GM19035 (cell line): ENCODE measurements around the gene OSGEPL1.
"Not testable (repeated sequence)": the region's sequence is repeated elsewhere in the genome, so short reads cannot be mapped to it uniquely, and the experiment has no call there.

Experiments
- ATAC-seq: cut with Tn5 transposase; IDR thresholded peaks from one replicate; pipeline ENCODE4 v1.9.1; 2021; ENCODE audit not compliant: unreplicated experiment

Gene OSGEPL1

DNA sequence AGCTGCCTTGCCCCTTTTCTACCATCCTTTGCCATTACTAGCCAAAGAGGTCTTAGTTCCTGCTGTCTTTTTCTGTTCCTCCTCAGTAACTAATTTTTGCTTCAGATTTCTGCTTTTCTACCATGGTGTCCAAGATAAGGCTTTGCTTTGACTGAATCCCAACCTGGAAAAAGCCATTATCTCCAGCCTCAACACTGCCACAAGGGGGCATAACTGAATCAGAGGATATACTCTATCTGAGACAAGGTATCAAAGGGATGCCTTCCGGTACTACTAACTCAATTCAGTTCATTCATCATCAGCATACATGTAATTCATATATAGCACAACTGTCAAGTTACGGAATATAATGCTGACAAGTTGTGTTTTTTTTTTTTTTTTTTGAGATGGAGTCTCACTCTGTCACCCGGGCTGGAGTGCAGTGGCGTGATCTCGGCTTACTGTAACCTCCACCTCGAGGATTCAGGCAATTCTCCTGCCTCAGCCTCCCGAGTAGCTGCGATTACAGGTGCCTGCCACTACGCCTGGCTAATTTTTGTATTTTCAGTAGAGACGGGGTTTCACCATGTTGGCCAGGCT, 11.4 kb downstream of the OSGEPL1 start:
- no peak for ATAC-seq

DNA sequence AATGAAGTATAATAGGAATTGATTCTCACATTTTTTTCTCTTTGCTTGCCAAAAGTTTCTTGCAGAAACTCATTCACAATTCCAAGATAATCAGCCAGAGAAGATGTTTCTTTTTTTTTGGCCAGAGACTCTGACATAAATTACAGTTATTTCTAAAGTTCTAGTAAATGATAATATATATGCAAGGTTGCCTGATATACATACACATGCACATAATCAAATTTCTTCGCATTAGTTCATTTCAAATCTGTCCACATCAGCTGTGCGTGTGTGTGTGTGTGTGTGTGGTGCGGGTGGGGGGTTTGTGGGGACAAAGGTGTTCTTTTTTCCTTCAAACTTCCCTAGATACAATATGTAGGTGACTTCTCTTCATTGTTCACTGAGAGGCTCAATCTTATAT, 33.2 kb downstream of the OSGEPL1 start:
- ATAC-seq, result no peak

DNA sequence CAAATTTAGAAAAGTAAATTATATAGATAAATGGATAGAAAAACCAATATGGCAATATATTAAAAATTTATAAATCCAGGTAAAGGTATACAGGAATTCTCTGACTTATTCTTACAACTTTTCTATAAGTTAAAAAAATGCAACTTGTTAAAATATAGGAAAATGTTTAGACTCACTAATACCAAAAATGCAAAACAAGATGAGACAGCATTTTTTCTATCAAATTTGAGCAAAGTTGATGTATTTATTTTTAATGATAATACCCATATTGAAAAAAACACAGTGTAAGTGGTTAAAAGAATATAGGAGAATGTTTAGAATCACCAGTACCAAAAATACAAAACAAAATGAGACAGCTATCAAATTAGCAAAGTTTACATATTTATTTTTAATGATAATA, 35.7 kb downstream of the OSGEPL1 start:
- ATAC-seq, result no peak

DNA sequence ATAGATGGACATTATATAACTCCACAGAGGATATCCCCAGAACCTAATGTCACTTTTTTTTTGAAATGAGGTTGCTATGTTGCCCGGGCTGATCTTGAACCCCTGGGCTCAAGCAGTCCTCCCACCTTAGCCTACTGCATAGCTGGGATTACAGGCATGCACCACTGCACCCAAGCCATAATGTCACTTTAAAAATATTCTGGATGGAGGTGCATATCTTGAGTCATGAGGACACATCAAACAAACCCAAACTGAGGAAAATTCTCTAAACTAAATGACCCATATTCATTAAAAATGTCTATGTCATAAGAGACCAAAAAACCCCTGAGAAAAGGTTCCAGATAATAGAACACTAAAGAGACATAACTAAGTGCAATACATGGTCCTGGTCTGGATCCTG, 36.3 kb downstream of the OSGEPL1 start:
- ATAC-seq, result no peak

DNA sequence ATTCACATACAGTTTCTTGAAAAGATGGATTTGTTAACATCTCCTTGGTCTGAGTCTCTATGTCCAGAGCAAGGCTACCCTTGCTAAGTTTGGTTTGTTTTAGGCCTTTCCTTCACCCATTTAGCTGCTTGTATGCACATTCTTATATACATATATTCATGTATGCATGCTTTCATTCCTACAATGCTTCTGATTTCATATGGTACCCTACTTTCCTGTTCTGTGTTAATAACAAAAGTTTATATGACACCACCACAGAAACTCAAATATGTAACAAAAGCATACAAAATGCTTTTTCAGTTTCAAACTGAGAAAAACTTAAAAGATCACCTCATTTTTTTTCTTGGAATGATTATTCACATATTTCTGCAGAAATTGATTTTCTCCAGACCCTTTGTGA, 39.4 kb downstream of the OSGEPL1 start:
- no peak for ATAC-seq

DNA sequence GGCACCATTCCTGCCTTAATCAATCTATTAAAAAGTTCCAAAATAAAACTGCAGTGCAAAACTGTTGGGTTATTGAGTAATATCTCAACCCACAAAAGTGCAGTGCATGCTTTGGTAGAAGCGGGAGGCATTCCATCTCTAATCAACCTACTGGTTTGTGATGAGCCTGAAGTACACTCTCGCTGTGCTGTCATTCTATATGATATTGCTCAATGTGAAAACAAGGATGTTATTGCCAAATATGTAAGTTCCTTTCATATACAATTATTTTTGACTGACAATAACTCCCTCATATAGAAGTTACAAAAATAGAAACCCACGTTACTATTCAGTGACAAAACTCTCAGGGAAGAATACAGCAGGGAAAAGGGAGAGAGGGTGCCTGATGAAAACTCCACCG, 43.0 kb downstream of the OSGEPL1 start:
- ATAC-seq, result no peak

DNA sequence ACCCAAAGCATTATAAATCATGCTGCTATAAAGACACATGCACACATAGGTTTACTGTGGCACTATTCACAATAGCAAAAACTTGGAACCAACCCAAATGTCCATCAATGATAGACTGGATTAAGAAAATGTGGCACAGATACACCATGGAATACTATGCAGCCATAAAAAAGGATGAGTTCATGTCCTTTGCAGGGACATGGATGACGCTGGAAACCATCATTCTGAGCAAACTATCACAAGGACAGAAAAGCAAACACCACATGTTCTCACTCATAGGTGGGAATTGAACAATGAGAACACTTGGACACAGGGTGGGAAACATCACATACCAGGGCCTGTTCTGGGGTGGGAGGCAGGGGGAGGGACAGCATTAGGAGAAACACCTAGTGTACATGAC, 45.0 kb downstream of the OSGEPL1 start:
- ATAC-seq, result not testable (repeated sequence)

DNA sequence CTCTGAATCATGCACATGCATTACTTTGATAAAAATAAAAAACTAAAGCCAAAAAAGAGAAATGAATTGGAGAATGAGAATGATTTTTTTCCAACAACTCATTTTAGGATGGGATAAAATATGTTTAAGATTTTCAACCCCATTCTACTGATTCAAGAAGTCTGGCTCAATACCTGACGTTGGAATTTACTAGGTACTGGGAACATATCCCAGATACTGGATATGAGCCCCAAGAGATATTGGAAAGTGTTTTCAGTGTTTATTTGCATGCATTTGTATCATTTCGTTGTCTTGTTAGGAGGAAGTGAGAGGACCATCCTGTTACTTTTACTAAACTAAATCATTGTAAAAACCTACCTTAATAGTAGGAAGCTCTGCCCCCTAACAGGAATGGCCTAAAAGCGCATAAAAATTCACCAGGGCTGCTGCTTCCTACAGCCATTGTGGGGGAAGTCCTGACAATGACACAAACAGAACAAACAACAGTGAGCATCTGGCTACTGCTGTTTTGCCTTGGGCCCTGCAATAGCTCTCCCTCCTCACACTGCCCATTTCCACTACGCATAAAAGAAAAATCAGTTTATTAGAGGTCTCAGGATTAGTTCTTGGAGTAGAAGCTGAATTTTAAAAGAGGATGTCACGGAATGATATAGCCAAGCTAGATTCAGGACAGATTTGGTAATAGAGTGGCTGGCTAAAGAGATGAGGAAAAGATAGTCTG, 52.9 kb downstream of the OSGEPL1 start:
- no peak for ATAC-seq

DNA sequence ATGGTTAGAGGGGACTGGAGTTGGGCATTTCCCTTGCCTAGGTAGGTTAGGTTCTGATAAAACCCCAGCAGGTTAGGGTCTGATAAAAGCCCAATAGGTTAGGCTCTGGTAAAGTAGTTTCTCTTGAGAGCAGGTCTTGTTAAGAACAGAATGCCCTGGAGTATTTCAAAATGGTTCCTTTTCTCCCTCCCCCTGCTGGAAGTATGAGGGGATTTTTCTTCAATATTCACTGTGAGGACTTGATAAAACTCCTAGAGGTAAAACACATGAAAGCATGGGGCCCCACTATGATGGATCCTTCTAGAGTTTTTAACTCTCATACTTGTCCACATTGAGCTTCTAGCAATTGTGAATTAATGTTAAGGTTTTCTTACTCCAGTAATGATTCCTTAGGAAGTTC, 60.5 kb downstream of the OSGEPL1 start:
- no peak for ATAC-seq

DNA sequence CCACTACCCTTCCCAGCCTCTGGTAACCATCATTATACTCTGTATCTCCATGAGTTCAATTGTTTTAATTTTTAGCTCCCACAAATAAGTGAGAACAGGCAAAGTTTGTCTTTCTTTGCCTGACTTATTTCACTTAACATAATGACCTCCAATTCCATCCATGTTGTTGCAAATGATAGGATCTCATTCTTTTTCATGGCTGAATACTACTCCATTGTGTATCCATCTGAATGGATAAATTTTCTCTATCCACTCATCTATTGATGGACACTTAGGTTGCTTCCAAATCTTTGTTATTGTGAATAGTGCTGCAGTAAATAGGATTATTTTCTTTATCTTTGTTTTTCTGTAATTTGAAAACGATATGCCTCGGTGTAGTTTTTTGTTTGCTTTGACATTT, 61.9 kb downstream of the OSGEPL1 start:
- no peak for ATAC-seq

DNA sequence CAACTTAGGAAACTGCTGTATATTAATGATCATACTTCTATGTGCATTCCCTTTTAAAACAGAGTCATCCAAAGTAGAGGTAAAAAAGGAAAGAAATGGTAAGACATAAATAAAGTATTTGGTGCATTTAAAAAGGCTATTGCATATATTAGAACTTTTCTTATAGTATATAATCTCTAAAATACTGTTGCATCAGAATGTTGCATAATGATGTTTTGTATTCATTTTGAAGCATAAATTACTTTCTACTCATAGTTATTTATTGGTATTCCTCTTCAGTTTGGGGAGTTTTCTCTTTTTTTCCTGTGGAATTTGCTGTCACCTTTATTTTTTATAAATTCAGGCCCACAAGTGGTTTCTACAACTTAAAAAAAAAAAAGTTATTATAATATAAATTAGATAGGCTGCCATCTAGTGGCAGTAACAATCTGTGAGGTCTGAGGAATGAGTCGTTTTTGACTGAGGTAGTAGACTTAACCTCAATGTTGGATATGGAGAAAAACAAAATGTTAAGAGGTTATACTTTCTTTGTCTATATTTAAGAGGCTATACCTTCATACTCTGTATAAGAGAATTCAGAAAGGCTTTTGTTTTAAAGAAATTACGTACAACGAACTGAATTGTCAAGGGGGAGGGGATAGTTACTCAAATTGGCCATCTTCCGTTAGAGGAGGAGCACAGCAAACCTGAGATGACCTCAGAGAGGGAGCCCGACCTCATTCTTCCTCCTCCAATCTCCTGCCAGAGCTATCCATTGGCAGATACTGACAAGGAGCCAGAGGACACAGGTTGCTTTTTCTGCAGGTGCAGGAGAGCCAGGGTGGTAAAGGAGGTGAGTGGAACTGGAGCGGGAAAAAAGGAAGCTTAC, 64.3 kb downstream of the OSGEPL1 start:
- ATAC-seq, result peak; percentile 62
